DMS79 (cell line): ENCODE results near the gene VWC2L.

Source experiments
- DNase-seq: peaks from one replicate; lab custom pipeline; 2025; lab: John Stamatoyannopoulos, UW

VWC2L gene

DNA sequence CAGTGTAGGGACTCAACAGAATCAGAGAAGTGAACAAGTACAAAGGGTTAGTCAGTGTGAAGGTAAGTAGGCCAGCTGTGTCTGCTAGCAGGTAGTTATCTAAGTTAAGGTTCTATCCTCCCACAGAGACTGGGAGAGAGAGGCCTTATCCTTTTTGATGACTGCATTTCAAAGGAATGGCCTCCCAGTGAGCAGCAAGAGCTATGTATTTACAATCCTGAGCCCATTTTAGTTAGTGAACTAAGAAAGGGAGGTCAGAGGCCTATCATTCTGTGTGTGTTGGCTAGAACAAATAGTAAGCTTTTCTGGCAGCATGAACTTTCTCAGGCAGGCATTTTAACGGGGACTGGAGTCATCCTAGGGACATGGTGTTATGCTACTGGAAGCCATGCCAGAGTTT is 182.9 kb downstream of the VWC2L start:
- DNase-seq: no peak

DNA sequence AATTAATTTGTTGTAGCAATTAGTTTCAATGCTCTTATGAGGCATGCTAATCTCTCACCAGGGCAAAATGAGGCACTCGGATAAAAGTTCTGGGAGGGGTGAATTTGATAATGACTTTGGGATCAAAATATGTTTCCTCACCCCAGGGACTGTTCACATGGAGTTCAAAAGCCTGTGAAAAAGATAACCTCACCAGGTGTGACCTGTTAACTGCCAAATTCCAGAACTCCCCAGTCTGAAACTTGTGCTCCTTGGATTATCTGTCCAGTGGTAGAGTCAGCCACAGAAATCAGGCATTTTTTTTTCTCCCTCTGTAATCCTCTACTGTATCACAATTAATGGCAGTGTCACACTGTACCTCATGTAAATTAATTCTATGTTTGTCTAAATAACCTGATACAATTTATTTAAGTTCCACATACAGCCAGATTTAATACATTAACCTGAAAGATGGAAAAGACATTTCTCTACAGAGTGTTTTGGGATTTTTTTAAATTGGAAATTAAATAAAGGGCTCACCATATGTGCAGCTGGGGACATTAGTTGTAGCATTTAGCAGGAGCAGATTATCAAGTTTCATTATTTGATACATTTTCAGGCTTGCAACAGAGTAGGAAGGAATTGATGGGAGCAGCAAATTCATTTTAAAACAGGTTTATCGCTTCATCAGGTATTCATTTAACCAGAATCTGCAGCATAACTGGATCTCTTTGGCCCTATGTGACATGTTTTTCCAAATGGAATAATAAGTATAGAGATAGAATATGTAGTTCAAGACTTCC is 191.2 kb downstream of the VWC2L start:
- no peak for DNase-seq

DNA sequence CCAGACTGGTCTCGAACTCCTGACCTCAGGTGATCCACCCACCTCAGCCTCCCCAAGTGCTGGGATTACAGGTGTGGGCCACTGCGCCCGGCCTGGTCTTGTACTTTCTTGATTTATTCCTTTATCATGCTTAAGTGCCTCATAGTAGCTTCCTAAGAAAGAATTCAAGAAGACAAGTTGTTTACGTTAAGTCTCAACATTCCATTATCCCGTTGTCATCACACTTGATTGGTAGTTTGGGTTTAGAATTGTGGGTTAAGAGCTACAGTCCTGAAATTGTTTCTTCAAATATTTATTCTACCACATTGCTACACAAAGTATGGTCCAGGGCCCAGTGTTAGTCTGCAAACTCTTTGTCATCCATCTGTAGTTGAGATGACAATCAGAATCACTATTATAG is 194.0 kb downstream of the VWC2L start:
- no peak for DNase-seq

DNA sequence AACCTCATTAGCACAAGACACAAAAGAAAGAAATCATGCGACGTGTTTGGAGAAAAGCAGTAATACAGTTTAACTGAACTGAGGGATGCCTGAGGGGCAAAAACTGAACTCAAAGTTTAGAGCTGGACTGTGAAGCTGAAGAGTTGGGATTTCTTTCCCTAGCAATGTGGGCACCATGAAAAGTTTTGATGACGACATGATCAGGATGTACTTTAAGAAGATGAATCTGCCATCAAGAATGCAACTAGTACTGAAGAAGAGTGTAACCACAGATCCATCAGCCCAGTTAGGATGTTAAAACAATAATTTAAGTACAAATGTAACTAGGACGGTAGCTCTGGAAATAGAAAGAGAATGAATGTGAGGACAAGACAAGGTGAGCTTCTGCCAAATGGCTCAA is 196.2 kb downstream of the VWC2L start:
- DNase-seq: no peak

DNA sequence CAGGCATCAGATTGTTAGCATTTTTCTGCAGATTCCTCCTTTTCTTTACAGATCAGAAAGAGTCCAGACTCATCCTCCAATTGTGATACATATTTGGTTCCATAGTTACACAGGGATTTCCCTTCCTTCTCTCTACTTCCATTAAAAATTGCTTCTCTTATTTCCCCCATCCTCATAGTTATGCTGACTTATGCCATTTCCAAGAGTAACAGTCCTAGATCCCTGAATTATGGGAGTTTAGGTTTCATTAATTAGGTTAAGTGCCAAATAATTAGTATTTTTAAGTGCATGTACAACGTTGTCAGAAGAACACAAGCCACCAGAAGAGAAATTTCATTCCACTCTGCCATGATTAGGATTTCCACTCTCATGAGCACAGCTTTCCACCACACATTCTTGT is 200.2 kb downstream of the VWC2L start:
- DNase-seq: no peak

- no peak for DNase-seq
These were observed 213.4 kb downstream of the VWC2L start for GRCh38 chr2:214624166-214624760.

GRCh38 chr2:214628091-214628490 is 217.2 kb downstream of the VWC2L start:
- no peak for DNase-seq
